ENCODE data around the gene PAK6.

The PAK6 gene

GRCh38 chr15:40309344-40309862, 70.5 kb downstream of the PAK6 start:
- no peak for DNase-seq (ENCODE audit: low read depth in 2 of 2, low spot score in 1 of 2)

DNA sequence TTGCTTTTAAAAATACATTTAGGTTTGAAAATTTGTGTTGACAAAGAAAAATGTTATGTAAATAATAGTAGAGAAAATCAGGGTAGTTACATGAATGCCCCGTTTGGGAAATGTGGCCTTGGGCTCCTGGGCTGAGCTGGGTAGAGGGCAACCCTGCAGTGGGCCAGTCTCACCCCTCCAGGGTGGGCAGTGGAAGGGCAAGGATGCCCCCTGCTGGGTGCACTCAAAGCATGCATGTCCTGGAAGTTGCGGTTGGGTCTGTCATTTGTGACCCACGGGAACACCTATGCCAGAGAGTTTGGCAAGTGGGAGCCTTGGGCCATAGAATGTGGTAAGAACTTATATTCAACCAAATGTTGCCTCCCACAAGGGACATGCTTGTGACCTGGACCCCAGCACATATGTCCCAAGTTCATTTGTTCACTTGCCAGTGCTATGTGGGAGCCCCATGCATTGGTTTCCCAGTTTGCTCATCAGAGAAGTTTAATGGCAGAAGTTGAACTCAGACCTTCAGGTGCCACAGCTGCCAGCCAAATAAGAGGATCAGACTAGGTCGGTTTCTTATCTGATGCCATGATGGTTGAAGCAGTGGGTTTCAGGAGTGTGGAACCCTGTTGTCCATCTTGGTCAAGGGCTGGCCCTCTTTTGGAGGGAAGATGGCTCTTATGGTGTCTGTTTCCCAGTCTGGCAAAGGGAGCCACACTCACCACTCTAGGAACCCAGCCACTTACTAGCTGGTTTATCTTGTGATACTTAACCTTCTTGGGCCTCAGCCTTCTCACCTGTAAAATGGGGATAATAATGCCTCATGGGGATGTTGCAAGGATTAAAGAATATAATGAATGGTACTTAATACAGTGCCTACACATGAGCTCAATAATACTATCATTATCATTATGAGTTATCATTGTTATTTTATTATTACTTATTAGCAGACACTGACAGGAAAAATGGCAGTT, 71.4 kb downstream of the PAK6 start:
- DNase-seq (ENCODE audit: low read depth in 2 of 2, low spot score in 1 of 2), result peak in 1 of 2 donors; percentile 32

- no peak for DNase-seq (ENCODE audit: low read depth in 2 of 2, low spot score in 1 of 2)
Measured at GRCh38 chr15:40310993-40311392, 72.1 kb downstream of the PAK6 start.

DNA sequence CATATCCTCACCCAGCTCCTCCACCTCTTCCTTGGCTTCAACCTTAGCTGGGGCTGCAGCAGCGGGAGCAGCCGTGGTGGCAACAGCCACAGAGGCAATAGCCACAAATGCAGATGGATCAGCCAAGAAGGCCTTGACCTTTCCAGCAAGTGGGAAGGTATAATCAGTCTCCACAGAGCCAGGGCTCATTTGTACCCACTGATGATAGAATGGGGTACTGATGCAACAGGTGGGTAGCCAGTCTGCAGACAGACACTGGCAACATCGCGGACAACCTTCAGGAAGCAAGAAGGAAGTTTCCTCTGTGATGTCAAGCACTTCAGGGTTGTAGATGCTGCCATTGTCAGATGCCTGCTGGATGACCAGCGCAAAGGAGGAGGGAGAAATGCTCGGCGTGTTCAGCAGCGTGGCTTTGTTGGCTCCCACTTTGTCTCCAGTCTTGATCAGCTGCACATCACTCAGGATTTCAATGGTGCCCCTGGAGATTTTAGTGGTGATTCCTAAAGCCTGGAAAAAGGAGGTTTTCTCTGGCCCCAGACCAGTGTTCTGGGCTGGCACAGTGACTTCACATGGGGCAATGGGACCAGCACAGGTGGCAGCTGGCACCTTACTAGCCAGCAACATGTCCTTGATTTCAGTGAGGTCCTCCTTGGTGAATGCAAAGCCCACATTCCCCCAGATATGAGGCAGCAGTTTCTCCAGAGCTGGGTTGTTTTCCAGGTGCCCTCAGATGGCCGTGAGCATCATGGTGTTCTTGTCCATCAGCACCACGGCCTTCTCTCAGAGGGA, 73.7 kb downstream of the PAK6 start:
- no peak for DNase-seq (ENCODE audit: low read depth in 2 of 2, low spot score in 1 of 2)

DNA sequence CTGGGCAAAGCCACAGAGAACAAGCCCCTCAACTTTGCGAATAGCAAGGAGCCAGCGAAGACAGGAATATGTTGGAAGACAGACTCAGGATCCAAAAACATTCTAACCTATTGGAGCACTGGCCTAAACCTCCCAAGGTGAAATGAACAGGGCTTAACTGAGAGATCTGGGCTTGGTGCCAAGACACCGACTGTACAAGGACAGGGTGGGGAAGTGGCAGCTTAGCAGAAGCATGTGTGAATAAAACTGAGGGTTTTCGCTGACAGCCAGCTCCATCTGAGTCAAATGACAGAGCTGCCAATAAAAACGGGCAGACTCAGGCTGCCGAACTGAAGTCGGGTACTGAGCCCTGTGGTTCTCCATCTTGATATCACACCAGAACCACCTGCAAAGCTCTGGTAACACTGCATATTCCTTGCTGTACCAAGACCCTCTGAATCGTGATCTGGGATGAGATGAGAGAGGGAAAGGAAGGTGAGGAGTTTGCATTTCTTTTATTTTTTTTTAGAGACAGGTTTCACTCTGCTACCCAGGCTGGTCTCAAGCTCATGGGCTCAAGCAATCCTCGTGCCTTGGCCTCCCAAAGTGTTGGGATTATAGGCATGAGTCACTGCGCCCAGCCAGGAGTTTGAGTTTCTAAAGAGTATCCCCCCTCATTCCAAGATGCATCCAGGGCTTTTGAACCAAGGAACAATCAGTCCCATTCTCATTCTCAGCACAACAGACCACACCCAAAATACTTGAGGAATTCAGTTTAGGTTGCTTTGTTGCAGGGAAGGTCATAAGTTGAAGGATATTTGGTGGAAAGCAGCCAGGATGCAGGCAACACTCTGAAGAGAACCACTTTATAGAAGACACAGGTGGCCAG, 74.9 kb downstream of the PAK6 start:
- no peak for DNase-seq (ENCODE audit: low read depth in 2 of 2, low spot score in 1 of 2)

GRCh38 chr15:40314723-40315276, 75.9 kb downstream of the PAK6 start:
- DNase-seq (ENCODE audit: low read depth in 2 of 2, low spot score in 1 of 2), result no peak

DNA sequence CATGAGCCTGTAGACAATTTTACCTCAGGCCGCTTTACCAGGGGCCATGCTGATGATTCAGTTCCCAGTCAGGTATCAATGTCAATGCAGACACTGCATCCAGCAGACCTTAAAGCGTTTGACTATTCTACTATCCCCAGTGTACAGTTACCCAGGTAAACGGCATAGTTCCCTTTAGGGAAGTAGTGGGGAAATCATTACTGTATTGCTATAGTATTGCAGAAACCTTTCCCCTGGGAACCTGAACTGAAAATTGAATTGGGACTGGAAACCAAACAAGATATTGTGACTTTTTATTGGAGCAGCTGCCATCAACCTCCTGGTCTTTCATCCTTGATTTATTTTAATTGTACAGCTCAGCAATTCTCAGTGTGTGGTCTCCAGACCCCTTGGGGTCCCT, 78.1 kb downstream of the PAK6 start:
- no peak for DNase-seq (ENCODE audit: low read depth in 2 of 2, low spot score in 1 of 2)

- DNase-seq (ENCODE audit: low read depth in 2 of 2, low spot score in 1 of 2), result no peak
Measured at GRCh38 chr15:40317580-40317979, 78.7 kb downstream of the PAK6 start.

DNA sequence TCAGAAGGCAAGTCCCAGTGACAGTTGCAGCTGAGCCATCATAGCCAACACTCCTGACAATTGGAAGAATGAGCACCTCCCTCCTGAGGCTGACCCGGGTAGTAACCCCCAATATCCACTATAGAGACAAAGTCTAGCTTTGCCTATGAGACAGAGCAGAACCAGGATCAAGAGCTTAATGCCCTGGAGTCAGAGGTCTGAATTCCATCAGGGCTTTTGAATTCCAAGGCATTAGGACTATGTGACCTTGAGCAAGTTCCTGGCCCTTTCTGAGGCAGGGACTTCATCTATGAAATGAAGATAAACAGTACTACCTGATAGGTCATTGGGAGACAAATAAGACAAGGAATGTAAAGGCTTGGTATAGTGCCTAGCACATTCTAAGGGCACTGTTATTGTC, 81.5 kb downstream of the PAK6 start:
- DNase-seq (ENCODE audit: low read depth in 2 of 2, low spot score in 1 of 2), result no peak

GRCh38 chr15:40320931-40321371, 82.1 kb downstream of the PAK6 start:
- no peak for DNase-seq (ENCODE audit: low read depth in 2 of 2, low spot score in 1 of 2)

DNA sequence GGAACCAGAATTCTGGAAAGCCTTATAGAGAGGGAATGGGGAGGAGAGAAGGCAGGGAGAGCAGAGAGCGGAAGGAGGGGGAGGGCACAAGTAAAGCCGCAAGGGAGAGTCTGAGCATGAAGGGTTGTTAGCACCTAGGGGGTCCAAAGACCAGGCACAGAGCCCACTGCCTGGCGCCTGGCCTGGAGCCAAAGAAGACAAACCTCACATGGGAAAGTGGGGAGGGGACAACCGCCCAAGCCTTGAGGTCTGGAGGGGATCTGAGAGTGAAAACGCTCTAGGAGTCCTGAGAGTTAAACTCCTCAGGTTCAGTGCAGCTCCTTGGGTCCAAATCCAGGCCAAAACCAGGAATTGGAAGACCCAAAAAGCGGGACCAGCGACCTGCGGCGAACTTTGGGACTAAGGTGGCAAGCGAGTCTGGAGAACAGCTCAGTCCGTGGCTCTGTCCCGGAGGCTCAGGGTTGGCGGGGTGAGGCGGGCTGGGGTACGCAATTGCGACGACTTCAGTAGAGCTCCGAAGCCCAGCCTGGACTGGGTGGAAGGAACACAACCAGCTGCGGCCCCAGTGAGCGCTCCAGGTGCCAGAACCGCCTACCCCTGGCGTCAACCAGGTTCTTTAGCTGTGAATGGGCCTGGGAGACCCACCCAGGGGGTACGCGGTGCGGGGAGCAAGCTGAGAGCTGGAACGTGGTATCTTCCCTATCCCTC, 83.8 kb downstream of the PAK6 start:
- no peak for DNase-seq (ENCODE audit: low read depth in 2 of 2, low spot score in 1 of 2)

- DNase-seq (ENCODE audit: low read depth in 2 of 2, low spot score in 1 of 2), result peak; percentile 74 to 82
Measured at GRCh38 chr15:40323239-40323952, 84.5 kb downstream of the PAK6 start, which contains the start of gene INAFM2. INAFM2 (plus strand) TSS chr15:40323692; CDS start chr15:40324056, 364 bp downstream.

DNA sequence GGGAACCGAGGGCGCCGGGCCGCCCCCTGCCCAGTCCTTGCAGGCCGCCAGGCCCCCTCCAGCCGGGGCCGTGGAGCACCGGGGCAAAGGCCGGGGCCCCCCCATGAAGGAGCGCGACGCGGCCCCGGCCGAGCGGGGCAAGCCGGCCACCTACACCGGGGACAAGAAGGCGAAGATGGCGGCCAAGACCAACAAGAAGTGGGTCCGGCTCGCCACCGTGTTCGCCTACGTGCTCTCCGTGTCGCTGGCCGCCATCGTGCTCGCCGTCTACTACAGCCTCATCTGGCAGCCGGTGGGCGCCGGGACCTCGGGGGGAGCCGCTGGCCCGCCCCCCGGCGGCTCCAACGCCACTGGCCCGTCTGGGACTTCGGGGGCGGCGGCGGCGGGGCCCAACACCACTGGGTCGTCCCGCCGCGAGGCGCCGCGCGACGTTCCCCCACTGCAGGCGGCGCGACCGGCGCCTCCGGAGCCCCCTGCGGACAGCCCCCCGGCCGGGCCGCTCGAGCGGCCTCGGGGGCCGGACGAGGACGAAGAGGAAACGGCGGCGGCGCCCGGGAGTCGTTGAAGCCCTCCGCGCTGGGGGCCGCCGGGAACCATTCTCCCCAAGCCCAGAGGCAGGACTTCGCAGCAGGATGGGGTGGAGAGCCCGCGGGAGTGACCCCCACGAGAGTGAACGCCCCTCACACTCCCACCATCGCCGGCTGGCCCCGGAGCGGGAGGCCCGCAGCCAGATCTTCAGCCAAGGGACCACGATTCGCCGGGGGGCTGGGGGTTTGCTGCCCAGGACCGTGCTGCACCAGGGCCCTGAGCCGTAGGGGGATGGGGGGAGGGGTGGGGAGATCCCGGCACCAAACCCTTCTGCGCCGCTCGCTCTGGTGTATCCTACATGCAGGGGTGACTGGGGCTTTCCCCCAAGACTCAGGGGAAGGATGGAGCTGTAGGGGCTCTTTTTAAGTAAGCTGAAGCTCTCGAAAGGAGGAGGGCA, 85.4 kb downstream of the PAK6 start:
- no peak for DNase-seq (ENCODE audit: low read depth in 2 of 2, low spot score in 1 of 2)

DNA sequence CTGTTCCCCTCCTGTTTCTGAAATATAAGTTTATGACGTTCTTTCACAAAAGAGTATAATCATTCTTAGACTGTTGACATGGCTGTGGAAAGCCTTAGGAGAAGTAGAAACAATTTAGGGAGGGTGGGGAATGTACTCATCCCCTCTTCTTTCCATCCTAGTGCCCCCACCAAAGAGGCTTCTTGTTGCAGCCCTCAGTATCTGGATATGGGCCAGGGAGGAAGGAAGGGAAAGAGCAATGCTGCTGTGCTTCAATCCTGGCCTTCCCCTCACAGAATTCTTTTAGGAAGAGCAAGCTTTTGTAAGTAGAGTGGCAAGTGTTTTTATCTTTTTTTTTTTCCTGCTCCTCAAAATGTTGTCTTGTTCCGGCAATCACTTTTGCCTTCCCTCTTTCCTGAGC, 86.3 kb downstream of the PAK6 start:
- no peak for DNase-seq (ENCODE audit: low read depth in 2 of 2, low spot score in 1 of 2)

GRCh38 chr15:40325700-40326099, 86.8 kb downstream of the PAK6 start:
- DNase-seq (ENCODE audit: low read depth in 2 of 2, low spot score in 1 of 2), result no peak
